Mesendoderm (in vitro differentiated cells): Measurements from ENCODE around the gene PDIA5.

ENCODE experiments used
- DNase-seq: peaks from one replicate; pipeline ENCODE4 v3.0.0; 2013
- H2AK5ac ChIP-seq: 2 replicates; pipeline ENCODE4 v1.6.1; 2013; ENCODE audit warnings: low read length, inconsistent platforms
- H2BK120ac ChIP-seq: 2 replicates; pipeline ENCODE4 v1.6.1; 2013; ENCODE audit warnings: low read depth, mild to moderate bottlenecking, low read length, moderate library complexity, mixed read lengths
- H2BK15ac ChIP-seq: replicated peaks from 2 replicates; pipeline ENCODE4 v1.6.1; 2013; ENCODE audit warnings: low read depth, mild to moderate bottlenecking, moderate library complexity
- H2BK5ac ChIP-seq: 2 replicates; pipeline ENCODE4 v1.6.1; 2013; ENCODE audit warnings: low read length, inconsistent platforms
- H3K18ac ChIP-seq: 2 replicates; pipeline ENCODE4 v1.6.1; 2013; ENCODE audit warnings: mild to moderate bottlenecking, low read length, mixed read lengths
- H3K23ac ChIP-seq: one replicate; pipeline ENCODE4 v1.6.1; 2013; ENCODE audit warnings: low read length
- H3K27ac ChIP-seq: 2 replicates; pipeline ENCODE4 v1.5.1; 2013; ENCODE audit warnings: low read depth, mild to moderate bottlenecking, inconsistent platforms, low read length, moderate library complexity
- H3K27me3 ChIP-seq: 2 replicates; pipeline ENCODE4 v1.6.1; 2013; ENCODE audit warnings: low read length, control low read depth, mild to moderate bottlenecking, inconsistent platforms; ENCODE audit not compliant: insufficient read depth, poor library complexity
- H3K36me3 ChIP-seq: 2 replicates; pipeline ENCODE4 v1.6.1; 2013; ENCODE audit warnings: low read length, inconsistent platforms; ENCODE audit not compliant: control insufficient read depth, insufficient read depth
- H3K4ac ChIP-seq: one replicate; pipeline ENCODE4 v1.6.1; 2013; ENCODE audit warnings: low read depth, mild to moderate bottlenecking, low read length, moderate library complexity
- H3K4me1 ChIP-seq: 2 replicates; pipeline ENCODE4 v1.6.1; 2013; ENCODE audit warnings: low read depth, low read length, inconsistent platforms; ENCODE audit not compliant: control insufficient read depth
- H3K4me2 ChIP-seq: 2 replicates; pipeline ENCODE4 v1.6.1; 2013; ENCODE audit warnings: low read length
- H3K4me3 ChIP-seq: 2 replicates; pipeline ENCODE4 v1.5.1; 2013; ENCODE audit warnings: mild to moderate bottlenecking, low read length
- H3K56ac ChIP-seq: one replicate; pipeline ENCODE4 v1.6.1; 2013; ENCODE audit warnings: low read length
- H3K79me1 ChIP-seq: 2 replicates; pipeline ENCODE4 v1.6.1; 2013; ENCODE audit warnings: low read length, inconsistent platforms
- H3K79me2 ChIP-seq: 2 replicates; pipeline ENCODE4 v1.6.1; 2013; ENCODE audit warnings: mild to moderate bottlenecking, low read length; ENCODE audit not compliant: control insufficient read depth, insufficient read depth
- H3K9ac ChIP-seq: 2 replicates; pipeline ENCODE4 v1.6.1; 2013; ENCODE audit warnings: low read length, inconsistent platforms
- H4K5ac ChIP-seq: one replicate; pipeline ENCODE4 v1.6.1; 2013; ENCODE audit warnings: low read length
- H4K8ac ChIP-seq: one replicate; pipeline ENCODE4 v1.6.1; 2013; ENCODE audit warnings: low read depth, mild to moderate bottlenecking, control low read depth, low read length, moderate library complexity
- WGBS: extraction: QIAGEN DNeasy Blood & Tissue Kit; methylation state at CpG from one replicate; pipeline ENCODE4 v1.1.7; 2013; ENCODE audit warnings: low lambda C conversion rate, missing lambda C conversion rate; ENCODE audit not compliant: insufficient coverage; ENCODE audit errors: extremely low coverage; 5-methylcytosine and 5-hydroxymethylcytosine counted together

The PDIA5 gene

DNA sequence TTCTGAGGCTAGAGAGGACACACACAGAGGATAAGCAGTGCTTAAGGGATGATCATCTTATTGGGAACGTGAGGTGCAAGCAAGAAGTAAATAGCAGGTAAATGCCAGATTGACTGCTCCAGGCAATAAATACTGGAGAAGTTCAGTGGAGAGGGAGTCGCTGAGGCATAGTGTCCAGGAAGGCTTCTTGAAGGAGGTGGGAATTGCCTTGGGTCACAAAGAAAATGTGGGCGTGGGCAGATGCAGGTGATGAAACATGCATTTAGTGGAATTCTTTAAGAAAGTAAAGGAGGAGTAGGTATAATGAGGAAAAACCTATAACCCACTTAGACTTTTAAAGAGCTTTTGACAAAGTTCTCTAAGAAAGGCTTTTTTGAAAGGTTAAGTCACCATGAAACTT lies 31.8 kb upstream of the PDIA5 start:
- H2BK15ac ChIP-seq: no peak overlapping the region
- no peak overlapping the region for H4K5ac ChIP-seq
- H3K9ac ChIP-seq: no peak overlapping the region
- no peaks in the 10 kb centered on the region for H3K79me2 ChIP-seq
- H3K4me3 ChIP-seq: no peak overlapping the region
- no peak overlapping the region for H3K27ac ChIP-seq
- H3K18ac ChIP-seq: no peak overlapping the region
- no peak for DNase-seq
- H3K4me1 ChIP-seq: peaks cover 3% of the 10 kb centered on the region
- no peak overlapping the region for H4K8ac ChIP-seq
- no peak overlapping the region for H3K23ac ChIP-seq
- no peaks in the 10 kb centered on the region for H3K79me1 ChIP-seq
- no peak overlapping the region for H2AK5ac ChIP-seq
- no peak overlapping the region for H3K4ac ChIP-seq
- WGBS: no CpG with 5 or more reads among the region's 3 CpGs
- H3K27me3 ChIP-seq: no peaks in the 10 kb centered on the region
- no peak overlapping the region for H2BK5ac ChIP-seq
- H3K56ac ChIP-seq: no peak overlapping the region
- H2BK120ac ChIP-seq: no peak overlapping the region
- H3K36me3 ChIP-seq: no peaks in the 10 kb centered on the region
- no peak overlapping the region for H3K4me2 ChIP-seq

- no peak overlapping the region for H3K18ac ChIP-seq
- H3K4ac ChIP-seq: no peak overlapping the region
- H4K5ac ChIP-seq: no peak overlapping the region
- WGBS: no CpG with 5 or more reads among the region's 8 CpGs
- no peaks in the 10 kb centered on the region for H3K79me2 ChIP-seq
- H3K4me2 ChIP-seq: no peak overlapping the region
- no peak overlapping the region for H3K56ac ChIP-seq
- H3K23ac ChIP-seq: no peak overlapping the region
- no peak overlapping the region for H3K9ac ChIP-seq
- H2AK5ac ChIP-seq: no peak overlapping the region
- H3K4me1 ChIP-seq: peaks cover 3% of the 10 kb centered on the region
- no peaks in the 10 kb centered on the region for H3K79me1 ChIP-seq
- H3K4me3 ChIP-seq: no peak overlapping the region
- no peaks in the 10 kb centered on the region for H3K36me3 ChIP-seq
- H4K8ac ChIP-seq: no peak overlapping the region
- DNase-seq: no peak
- no peak overlapping the region for H3K27ac ChIP-seq
- no peak overlapping the region for H2BK120ac ChIP-seq
- H3K27me3 ChIP-seq: no peaks in the 10 kb centered on the region
- H2BK5ac ChIP-seq: no peak overlapping the region
- H2BK15ac ChIP-seq: no peak overlapping the region
Measured at GRCh38 chr3:123036352-123037014, 30.3 kb upstream of the PDIA5 start.

- H3K4me2 ChIP-seq: no peak overlapping the region
- peaks cover 3% of the 10 kb centered on the region for H3K4me1 ChIP-seq
- no peaks in the 10 kb centered on the region for H3K79me2 ChIP-seq
- no peak overlapping the region for H4K5ac ChIP-seq
- no peak overlapping the region for H3K4ac ChIP-seq
- no peaks in the 10 kb centered on the region for H3K36me3 ChIP-seq
- H2BK120ac ChIP-seq: no peak overlapping the region
- no peak overlapping the region for H2BK5ac ChIP-seq
- H3K56ac ChIP-seq: no peak overlapping the region
- H4K8ac ChIP-seq: no peak overlapping the region
- no peak overlapping the region for H3K9ac ChIP-seq
- no CpG with 5 or more reads among the region's 5 CpGs for WGBS
- no peak overlapping the region for H2BK15ac ChIP-seq
- no peaks in the 10 kb centered on the region for H3K79me1 ChIP-seq
- H3K27me3 ChIP-seq: no peaks in the 10 kb centered on the region
- DNase-seq: no peak
- H3K4me3 ChIP-seq: no peak overlapping the region
- no peak overlapping the region for H3K27ac ChIP-seq
- H3K18ac ChIP-seq: no peak overlapping the region
- no peak overlapping the region for H3K23ac ChIP-seq
- no peak overlapping the region for H2AK5ac ChIP-seq
Measured at GRCh38 chr3:123037015-123037375, 29.8 kb upstream of the PDIA5 start.

DNA sequence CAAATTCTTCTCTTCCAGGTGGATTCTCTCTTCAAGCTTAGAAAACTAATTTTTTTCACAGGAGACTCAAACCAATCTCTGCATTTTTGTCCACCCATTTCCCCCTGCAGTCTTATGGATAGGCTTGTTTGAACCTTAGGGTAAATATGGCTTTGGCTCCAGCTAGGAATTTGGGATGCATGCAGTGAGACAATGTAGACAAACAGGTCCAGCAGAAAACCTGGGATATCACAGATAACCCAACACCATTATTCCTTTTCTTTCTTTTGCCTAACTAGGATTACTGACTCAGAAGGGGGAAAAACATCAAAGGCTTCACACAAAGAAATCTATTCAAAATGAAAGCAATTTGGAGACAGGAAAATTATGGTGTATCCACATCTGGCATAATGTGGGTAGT lies 28.1 kb upstream of the PDIA5 start:
- Histone ChIP-seq H2BK15ac (no peak overlapping the region), H3K56ac (no peak overlapping the region), H3K9ac (no peak overlapping the region), H3K4ac (no peak overlapping the region), H4K8ac (no peak overlapping the region), H3K23ac (no peak overlapping the region), H4K5ac (no peak overlapping the region), H3K79me2 (no peaks in the 10 kb centered on the region), H2BK120ac (no peak overlapping the region), H2AK5ac (no peak overlapping the region), H3K4me1 (peaks cover 3% of the 10 kb centered on the region), H3K79me1 (no peaks in the 10 kb centered on the region), H3K27me3 (no peaks in the 10 kb centered on the region), H3K4me3 (no peak overlapping the region), H3K27ac (no peak overlapping the region), H3K18ac (no peak overlapping the region), H3K4me2 (no peak overlapping the region), H3K36me3 (no peaks in the 10 kb centered on the region), H2BK5ac (no peak overlapping the region)
- no peak for DNase-seq

- no peak overlapping the region for H2AK5ac ChIP-seq
- no peak overlapping the region for H3K27ac ChIP-seq
- no peak overlapping the region for H2BK15ac ChIP-seq
- H3K27me3 ChIP-seq: no peaks in the 10 kb centered on the region
- no peak for DNase-seq
- peaks cover 3% of the 10 kb centered on the region for H3K4me1 ChIP-seq
- H2BK5ac ChIP-seq: no peak overlapping the region
- H3K36me3 ChIP-seq: no peaks in the 10 kb centered on the region
- no peak overlapping the region for H3K9ac ChIP-seq
- no peak overlapping the region for H3K23ac ChIP-seq
- no peak overlapping the region for H3K4me2 ChIP-seq
- no peak overlapping the region for H2BK120ac ChIP-seq
- no peaks in the 10 kb centered on the region for H3K79me2 ChIP-seq
- no peak overlapping the region for H3K4me3 ChIP-seq
- H3K18ac ChIP-seq: no peak overlapping the region
- no peak overlapping the region for H4K8ac ChIP-seq
- H3K79me1 ChIP-seq: no peaks in the 10 kb centered on the region
- no CpG with 5 or more reads among the region's 3 CpGs for WGBS
- H3K4ac ChIP-seq: no peak overlapping the region
- no peak overlapping the region for H4K5ac ChIP-seq
- no peak overlapping the region for H3K56ac ChIP-seq
Measured at GRCh38 chr3:123039178-123039577, 27.6 kb upstream of the PDIA5 start.

DNA sequence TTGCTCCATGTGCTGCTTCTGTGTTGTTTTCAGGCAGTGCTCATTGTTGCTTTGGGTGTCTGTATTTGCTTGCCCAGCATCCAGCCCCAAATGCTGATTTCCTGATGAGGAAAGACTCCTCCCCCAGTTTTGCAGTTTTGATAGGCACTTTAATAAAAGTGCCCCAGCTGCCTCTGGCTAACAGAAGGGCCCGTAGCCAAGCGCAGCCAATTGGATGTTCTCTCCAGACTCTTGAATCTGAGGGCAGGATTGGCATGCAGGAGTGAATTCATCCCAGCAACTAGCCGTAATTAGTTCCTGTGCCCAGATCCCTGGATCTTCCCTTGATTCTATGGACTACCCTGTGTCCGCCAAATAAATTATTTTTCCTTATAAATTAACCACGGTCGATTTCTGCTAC lies 24.4 kb upstream of the PDIA5 start:
- Histone ChIP-seq H3K4me1 (no peaks in the 10 kb centered on the region), H3K79me2 (no peaks in the 10 kb centered on the region), H4K5ac (no peak overlapping the region), H3K4me2 (no peak overlapping the region), H3K4me3 (no peak overlapping the region), H2AK5ac (no peak overlapping the region), H3K79me1 (no peaks in the 10 kb centered on the region), H3K27me3 (no peaks in the 10 kb centered on the region), H3K36me3 (no peaks in the 10 kb centered on the region), H2BK120ac (no peak overlapping the region), H3K4ac (no peak overlapping the region), H2BK5ac (no peak overlapping the region), H3K18ac (no peak overlapping the region), H3K27ac (no peak overlapping the region), H4K8ac (no peak overlapping the region), H3K9ac (no peak overlapping the region), H3K56ac (no peak overlapping the region), H3K23ac (no peak overlapping the region), H2BK15ac (no peak overlapping the region)
- DNase-seq: no peak
- no CpG with 5 or more reads among the region's 6 CpGs for WGBS
